Osteocyte (in vitro differentiated cells): ENCODE measurements around the gene TMEM11. TPM values are rescaled to one million over a fixed set of nuclear protein-coding genes. Genes with fewer than 3 reads are reported as not detected.
A peak's percentile ranks its signal among the peaks of the same experiment; 100 is the strongest.

Experiments
- DNase-seq: peaks from one replicate; pipeline ENCODE4 v3.0.0; 2021; ENCODE audit warnings: mixed read lengths; ENCODE audit not compliant: unreplicated experiment; ENCODE audit errors: extremely low spot score
- H3K27ac Mint-ChIP-seq: one replicate; pipeline ENCODE4 v1.8.0; 2021; ENCODE audit warnings: mild to moderate bottlenecking, mixed read lengths; ENCODE audit not compliant: unreplicated experiment
- H3K27me3 Mint-ChIP-seq: one replicate; pipeline ENCODE4 v1.8.0; 2021; ENCODE audit warnings: mixed read lengths; ENCODE audit not compliant: unreplicated experiment
- H3K36me3 Mint-ChIP-seq: one replicate; pipeline ENCODE4 v1.8.0; 2021; ENCODE audit warnings: mixed read lengths; ENCODE audit not compliant: unreplicated experiment
- H3K4me1 Mint-ChIP-seq: one replicate; pipeline ENCODE4 v1.8.0; 2021; ENCODE audit warnings: mixed read lengths; ENCODE audit not compliant: unreplicated experiment
- H3K4me3 Mint-ChIP-seq: one replicate; pipeline ENCODE4 v1.8.0; 2021; ENCODE audit warnings: mild to moderate bottlenecking, moderate library complexity, mixed read lengths; ENCODE audit not compliant: unreplicated experiment
- H3K9me3 Mint-ChIP-seq: one replicate; pipeline ENCODE4 v1.8.0; 2021; ENCODE audit warnings: mixed read lengths; ENCODE audit not compliant: unreplicated experiment
- CTCF ChIP-seq: fragments of 200-600 bp; sonication (generic); IDR thresholded peaks from 2 replicates; pipeline ENCODE4 v1.5.0; 2021; ENCODE audit warnings: antibody characterized with exemption, mild to moderate bottlenecking, moderate library complexity
- total RNA-seq: library from RNA; stranded (reverse); gene quantifications from 2 replicates; pipeline ENCODE4 v1.2.1, GENCODE V29; 2021

Gene TMEM11
- total RNA-seq, 1 donor from 2014 or later = 21.5 TPM

DNA sequence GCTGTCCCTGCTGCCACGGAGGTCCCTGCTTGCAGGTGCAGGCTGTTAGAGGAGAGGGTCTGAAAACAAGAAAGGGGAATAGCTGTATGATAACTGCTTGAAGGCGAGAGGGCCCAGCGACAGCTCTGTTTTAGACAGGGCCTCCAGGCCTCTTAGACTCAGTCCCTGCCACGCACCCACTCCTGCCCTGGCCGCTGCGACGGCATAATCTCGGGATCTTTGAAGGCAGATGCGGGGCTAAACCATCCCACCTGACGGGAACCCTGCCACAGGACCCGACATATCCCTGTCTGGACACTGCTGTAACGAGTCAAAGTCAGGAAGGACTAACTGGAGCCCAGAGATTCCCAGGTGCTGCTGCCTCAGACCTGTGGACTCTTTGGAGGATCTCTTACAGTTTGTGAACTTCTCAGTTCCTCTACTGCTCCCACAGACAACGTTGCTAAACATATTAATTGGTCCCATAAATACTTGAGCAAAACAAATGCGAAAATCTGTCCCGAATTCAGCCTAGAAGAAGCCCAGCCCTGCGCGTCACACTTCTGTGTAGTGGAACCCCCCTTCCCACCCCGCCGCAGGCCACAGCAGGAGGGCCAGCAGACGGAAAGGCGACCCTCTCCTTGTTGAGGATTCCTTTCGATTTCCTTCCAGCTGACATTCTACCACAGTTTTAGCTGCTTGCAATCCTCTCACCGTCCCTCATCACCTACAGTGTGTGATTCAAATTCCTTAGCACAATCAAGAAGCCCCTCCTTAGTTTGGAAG, 998 bp upstream of the TMEM11 start:
- Mint-ChIP-seq H3K36me3 (peaks cover 5% of the 10 kb centered on the region), H3K27me3 (no peaks in the 10 kb centered on the region), H3K27ac (peak overlapping the region; percentile 90), H3K4me3 (peak overlapping the region; percentile 87), H3K4me1 (peaks cover 29% of the 10 kb centered on the region), H3K9me3 (no peaks in the 10 kb centered on the region)
- no peak for TF ChIP-seq CTCF
- DNase-seq = no peak

DNA sequence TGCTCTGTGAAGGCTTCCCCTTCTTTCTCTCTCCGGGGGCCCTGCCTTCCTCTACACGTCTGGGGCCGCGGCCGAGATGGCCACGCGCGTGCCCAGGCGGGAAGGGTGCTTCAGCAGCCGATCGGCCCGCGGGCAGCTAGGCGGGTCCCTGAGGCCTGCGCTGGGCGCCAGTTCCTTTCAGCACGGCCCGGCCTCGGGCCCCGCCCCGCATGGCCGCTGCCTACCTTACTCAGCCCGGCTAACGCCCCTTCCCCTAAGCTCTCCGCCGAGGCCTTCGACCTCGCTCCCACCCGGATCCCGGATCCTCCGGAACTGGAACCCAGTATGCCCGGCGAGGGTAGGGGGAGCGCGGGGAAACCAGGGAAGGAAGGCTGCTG, 335 bp downstream of the TMEM11 start:
- Mint-ChIP-seq H3K36me3 (peaks cover 6% of the 10 kb centered on the region), H3K4me1 (peaks cover 29% of the 10 kb centered on the region), H3K9me3 (no peaks in the 10 kb centered on the region), H3K4me3 (peak overlapping the region; percentile 87), H3K27me3 (no peaks in the 10 kb centered on the region), H3K27ac (peak overlapping the region; percentile 95)
- TF ChIP-seq CTCF = no peak
- no peak for DNase-seq

- Mint-ChIP-seq H3K36me3 (peaks cover 6% of the 10 kb centered on the region), H3K4me3 (peak overlapping the region; percentile 87), H3K9me3 (no peaks in the 10 kb centered on the region), H3K27me3 (no peaks in the 10 kb centered on the region), H3K4me1 (peaks cover 29% of the 10 kb centered on the region), H3K27ac (peak overlapping the region; percentile 69)
- no peak for TF ChIP-seq CTCF
- DNase-seq = no peak
These were observed 929 bp downstream of the TMEM11 start for GRCh38 chr17:21212826-21213637.

GRCh38 chr17:21211825-21212479, 2.0 kb downstream of the TMEM11 start:
- Mint-ChIP-seq H3K27ac (no peak overlapping the region), H3K4me1 (peaks cover 29% of the 10 kb centered on the region), H3K9me3 (no peaks in the 10 kb centered on the region), H3K36me3 (peaks cover 6% of the 10 kb centered on the region), H3K4me3 (peak overlapping the region; percentile 87), H3K27me3 (no peaks in the 10 kb centered on the region)
- DNase-seq = no peak
- TF ChIP-seq CTCF = no peak
